HUES6 (cell line): ENCODE measurements around the gene CCNI2.

Experiments
- H3K27ac ChIP-seq: 2 replicates; pipeline ENCODE4 v1.7.0; 2013; ENCODE audit warnings: low read depth, mild to moderate bottlenecking, low read length, inconsistent platforms
- H3K27me3 ChIP-seq: 2 replicates; pipeline ENCODE4 v1.6.1; 2013; ENCODE audit warnings: low read length; ENCODE audit not compliant: control insufficient read depth, insufficient read depth
- H3K36me3 ChIP-seq: 2 replicates; pipeline ENCODE4 v1.6.1; 2013; ENCODE audit warnings: low read length; ENCODE audit not compliant: control insufficient read depth, insufficient read depth
- H3K4me1 ChIP-seq: 2 replicates; pipeline ENCODE4 v1.6.1; 2013; ENCODE audit warnings: low read length; ENCODE audit not compliant: control insufficient read depth, insufficient read depth
- H3K4me3 ChIP-seq: 2 replicates; pipeline ENCODE4 v1.5.1; 2013; ENCODE audit warnings: low read depth, low read length
- H3K9ac ChIP-seq: one replicate; pipeline ENCODE4 v1.6.1; 2013; ENCODE audit warnings: mild to moderate bottlenecking, low read length
- H3K9me3 ChIP-seq: 2 replicates; pipeline ENCODE4 v1.6.1; 2013; ENCODE audit warnings: low read depth, low read length; ENCODE audit not compliant: control insufficient read depth, insufficient read depth

The CCNI2 gene

GRCh38 chr5:132750471-132751230, 3.4 kb downstream of the CCNI2 start:
- Histone ChIP-seq H3K27me3 (peaks cover 55% of the 10 kb centered on the region), H3K4me3 (no peak overlapping the region), H3K9ac (no peak overlapping the region)

GRCh38 chr5:132751444-132751843, 4.2 kb downstream of the CCNI2 start:
- no peak overlapping the region for H3K27ac ChIP-seq
- no peak overlapping the region for H3K9ac ChIP-seq
- H3K36me3 ChIP-seq = no peaks in the 10 kb centered on the region
- no peaks in the 10 kb centered on the region for H3K9me3 ChIP-seq
- H3K4me1 ChIP-seq = peaks cover 14% of the 10 kb centered on the region
- peaks cover 47% of the 10 kb centered on the region for H3K27me3 ChIP-seq
- H3K4me3 ChIP-seq = no peak overlapping the region

More at GRCh38 chr5:132750471-132751230, 3.4 kb downstream of the CCNI2 start:
- Histone ChIP-seq H3K4me1 (peaks cover 14% of the 10 kb centered on the region), H3K9me3 (no peaks in the 10 kb centered on the region), H3K36me3 (no peaks in the 10 kb centered on the region), H3K27ac (no peak overlapping the region)

GRCh38 chr5:132751971-132752580, 4.8 kb downstream of the CCNI2 start:
- Histone ChIP-seq H3K36me3 (no peaks in the 10 kb centered on the region), H3K9me3 (no peaks in the 10 kb centered on the region), H3K4me3 (no peak overlapping the region), H3K9ac (no peak overlapping the region), H3K27ac (no peak overlapping the region), H3K4me1 (peaks cover 14% of the 10 kb centered on the region), H3K27me3 (peaks cover 41% of the 10 kb centered on the region)

- no peaks in the 10 kb centered on the region; the same call in 1 of the 2 replicates for H3K36me3 ChIP-seq
- no peak overlapping the region for H3K9ac ChIP-seq
- H3K27ac ChIP-seq = no peak overlapping the region
- peaks cover 14% of the 10 kb centered on the region for H3K4me1 ChIP-seq
- no peaks in the 10 kb centered on the region for H3K9me3 ChIP-seq
- no peak overlapping the region for H3K4me3 ChIP-seq
- H3K27me3 ChIP-seq = peaks cover 35% of the 10 kb centered on the region
Observed at GRCh38 chr5:132752581-132753125, 5.4 kb downstream of the CCNI2 start.

GRCh38 chr5:132753135-132753987, 6.1 kb downstream of the CCNI2 start:
- Histone ChIP-seq H3K27ac (no peak overlapping the region), H3K4me1 (peaks cover 7% of the 10 kb centered on the region), H3K9me3 (no peaks in the 10 kb centered on the region), H3K4me3 (no peak overlapping the region), H3K9ac (no peak overlapping the region), H3K27me3 (peaks cover 28% of the 10 kb centered on the region), H3K36me3 (no peaks in the 10 kb centered on the region; the same call in 1 of the 2 replicates)

- Histone ChIP-seq H3K9ac (no peak overlapping the region), H3K4me3 (no peak overlapping the region)
Observed at GRCh38 chr5:132754111-132754510, 6.9 kb downstream of the CCNI2 start.

GRCh38 chr5:132754947-132755346, 7.7 kb downstream of the CCNI2 start:
- H3K27ac ChIP-seq = no peak overlapping the region
- peaks cover 12% of the 10 kb centered on the region for H3K27me3 ChIP-seq
- peaks cover 10% of the 10 kb centered on the region for H3K36me3 ChIP-seq
- H3K4me3 ChIP-seq = no peak overlapping the region
- H3K9me3 ChIP-seq = no peaks in the 10 kb centered on the region
- H3K4me1 ChIP-seq = peaks cover 7% of the 10 kb centered on the region
- no peak overlapping the region for H3K9ac ChIP-seq

More at GRCh38 chr5:132754111-132754510, 6.9 kb downstream of the CCNI2 start:
- Histone ChIP-seq H3K36me3 (peaks cover 3% of the 10 kb centered on the region; the same call in 1 of the 2 replicates), H3K4me1 (peaks cover 7% of the 10 kb centered on the region), H3K27me3 (peaks cover 21% of the 10 kb centered on the region), H3K27ac (no peak overlapping the region), H3K9me3 (no peaks in the 10 kb centered on the region)

GRCh38 chr5:132756542-132756941, 9.3 kb downstream of the CCNI2 start:
- Histone ChIP-seq H3K4me3 (no peak overlapping the region), H3K27ac (no peak overlapping the region), H3K4me1 (peaks cover 7% of the 10 kb centered on the region), H3K9me3 (no peaks in the 10 kb centered on the region), H3K9ac (no peak overlapping the region), H3K27me3 (no peaks in the 10 kb centered on the region; the same call in 1 of the 2 replicates), H3K36me3 (peaks cover 23% of the 10 kb centered on the region)

GRCh38 chr5:132758451-132758850, 11.2 kb downstream of the CCNI2 start:
- Histone ChIP-seq H3K27ac (no peak overlapping the region), H3K9me3 (no peaks in the 10 kb centered on the region), H3K4me1 (peaks cover 7% of the 10 kb centered on the region), H3K9ac (no peak overlapping the region), H3K36me3 (peaks cover 30% of the 10 kb centered on the region), H3K27me3 (no peaks in the 10 kb centered on the region), H3K4me3 (no peak overlapping the region)

GRCh38 chr5:132759114-132760048, 12.2 kb downstream of the CCNI2 start:
- no peak overlapping the region for H3K9ac ChIP-seq
- H3K27ac ChIP-seq = no peak overlapping the region
- no peaks in the 10 kb centered on the region for H3K27me3 ChIP-seq
- H3K4me1 ChIP-seq = peaks cover 7% of the 10 kb centered on the region
- H3K4me3 ChIP-seq = no peak overlapping the region
- H3K9me3 ChIP-seq = no peaks in the 10 kb centered on the region
- peaks cover 36% of the 10 kb centered on the region for H3K36me3 ChIP-seq
